Right forelimb (tissue), 1 donor: ENCODE data around the gene HIRIP3.

Experiments
- DNase-seq: peaks from one replicate; pipeline ENCODE4 v3.0.0-alpha.2; 2018

HIRIP3 gene

DNA sequence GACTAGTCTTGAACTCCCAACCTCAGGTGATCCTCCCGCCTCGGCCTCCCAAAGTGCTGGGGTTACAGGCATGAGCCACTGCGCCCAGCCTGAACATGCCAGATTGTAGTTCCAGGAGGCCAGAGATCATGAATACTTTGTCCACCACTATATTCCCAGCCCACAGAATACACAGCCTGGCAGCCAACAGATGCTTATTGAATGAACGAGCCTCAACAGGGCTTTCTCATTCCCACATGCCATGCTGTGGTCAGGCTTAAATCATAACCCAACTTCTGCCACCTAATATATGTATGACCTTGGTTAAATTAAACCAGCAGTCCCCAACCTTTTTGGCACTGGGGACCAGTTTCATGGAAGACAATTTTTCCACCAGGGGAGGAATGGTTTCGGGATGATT lies 36.7 kb downstream of the HIRIP3 start:
- DNase-seq, result no peak

DNA sequence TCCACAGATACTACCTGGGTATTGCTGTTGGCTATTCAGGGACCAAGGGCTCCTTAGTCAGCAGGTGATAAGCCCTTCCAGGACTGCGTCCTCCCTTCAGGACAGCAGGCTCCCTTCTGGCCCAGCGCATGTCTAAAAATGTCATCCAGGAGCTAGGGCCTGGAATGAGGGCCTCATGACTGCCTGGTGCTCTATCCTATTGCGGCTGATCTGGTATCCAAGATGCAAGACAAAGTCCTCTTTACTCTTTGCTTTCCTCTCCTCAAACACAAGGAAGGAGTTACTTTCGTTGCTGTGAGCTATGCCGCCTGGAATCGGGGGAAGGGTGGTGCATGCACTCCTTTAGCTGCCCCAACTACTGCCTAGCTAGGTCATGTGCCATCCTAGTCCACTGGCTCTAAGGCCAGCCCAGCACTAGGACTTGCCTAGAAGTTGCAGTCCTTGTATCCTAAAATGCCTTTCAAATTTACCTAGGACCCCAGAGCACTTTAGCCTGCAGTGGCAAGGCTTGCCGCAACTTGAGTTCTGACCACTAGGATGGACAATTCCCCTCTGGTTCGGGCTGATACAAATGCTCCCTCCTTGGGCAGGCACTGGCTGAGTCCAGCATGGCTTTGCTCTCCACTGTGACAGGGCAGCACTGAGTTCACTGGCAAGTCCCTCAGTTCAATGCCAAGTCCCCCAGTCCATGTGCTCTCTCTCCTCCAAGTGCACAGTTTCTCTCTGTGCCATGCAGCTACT lies 43.6 kb downstream of the HIRIP3 start:
- no peak for DNase-seq

DNA sequence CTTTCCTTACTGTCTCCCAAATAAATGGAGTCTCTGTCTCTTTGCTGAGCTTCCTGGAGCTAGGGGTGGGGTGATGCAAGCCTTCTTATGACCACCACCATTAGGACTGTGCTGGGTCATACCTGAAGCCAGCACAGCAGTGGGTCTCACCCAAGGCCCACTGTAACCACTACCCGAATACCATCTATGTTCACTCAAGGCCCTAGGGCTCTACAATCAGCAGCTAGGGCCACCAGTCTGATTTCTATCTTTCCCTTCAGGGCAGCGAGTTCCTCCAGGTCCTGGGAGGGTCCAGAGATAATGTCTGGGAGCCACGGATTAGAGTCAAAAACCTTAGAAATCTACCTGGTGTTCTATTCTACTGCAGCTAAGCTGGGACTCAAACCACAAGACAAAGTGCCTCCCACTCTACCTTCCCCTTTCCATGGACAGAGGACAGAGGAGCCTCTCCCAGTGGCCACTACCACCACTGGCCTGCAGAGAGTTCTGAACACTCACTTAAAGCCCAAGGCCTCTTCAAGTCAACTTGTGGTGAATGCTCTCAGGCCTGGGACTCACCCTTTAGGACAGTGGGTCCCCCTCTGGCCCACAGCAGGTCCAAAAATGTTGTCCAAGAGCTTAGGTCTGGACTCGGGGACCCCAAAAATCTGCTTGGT lies 44.5 kb downstream of the HIRIP3 start:
- DNase-seq, result no peak

DNA sequence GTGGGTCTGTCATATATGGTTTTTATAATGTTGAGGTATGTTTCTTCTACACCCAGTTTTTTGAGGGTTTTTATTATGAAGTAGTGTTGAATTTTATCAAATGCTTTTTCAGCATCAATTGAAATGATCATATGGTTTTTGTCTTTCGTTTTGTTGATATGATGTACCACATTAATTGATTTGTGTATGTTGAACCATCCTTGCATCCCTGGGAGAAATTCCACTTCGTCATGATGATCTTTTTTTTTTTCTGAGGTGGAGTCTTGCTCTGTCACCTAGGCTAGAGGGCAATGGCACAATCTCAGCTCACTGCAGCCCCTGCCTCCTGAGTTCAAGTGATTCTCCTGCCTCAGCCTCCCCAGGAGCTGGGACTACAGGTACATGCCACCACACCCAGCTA lies 47.5 kb downstream of the HIRIP3 start:
- DNase-seq, result no peak

DNA sequence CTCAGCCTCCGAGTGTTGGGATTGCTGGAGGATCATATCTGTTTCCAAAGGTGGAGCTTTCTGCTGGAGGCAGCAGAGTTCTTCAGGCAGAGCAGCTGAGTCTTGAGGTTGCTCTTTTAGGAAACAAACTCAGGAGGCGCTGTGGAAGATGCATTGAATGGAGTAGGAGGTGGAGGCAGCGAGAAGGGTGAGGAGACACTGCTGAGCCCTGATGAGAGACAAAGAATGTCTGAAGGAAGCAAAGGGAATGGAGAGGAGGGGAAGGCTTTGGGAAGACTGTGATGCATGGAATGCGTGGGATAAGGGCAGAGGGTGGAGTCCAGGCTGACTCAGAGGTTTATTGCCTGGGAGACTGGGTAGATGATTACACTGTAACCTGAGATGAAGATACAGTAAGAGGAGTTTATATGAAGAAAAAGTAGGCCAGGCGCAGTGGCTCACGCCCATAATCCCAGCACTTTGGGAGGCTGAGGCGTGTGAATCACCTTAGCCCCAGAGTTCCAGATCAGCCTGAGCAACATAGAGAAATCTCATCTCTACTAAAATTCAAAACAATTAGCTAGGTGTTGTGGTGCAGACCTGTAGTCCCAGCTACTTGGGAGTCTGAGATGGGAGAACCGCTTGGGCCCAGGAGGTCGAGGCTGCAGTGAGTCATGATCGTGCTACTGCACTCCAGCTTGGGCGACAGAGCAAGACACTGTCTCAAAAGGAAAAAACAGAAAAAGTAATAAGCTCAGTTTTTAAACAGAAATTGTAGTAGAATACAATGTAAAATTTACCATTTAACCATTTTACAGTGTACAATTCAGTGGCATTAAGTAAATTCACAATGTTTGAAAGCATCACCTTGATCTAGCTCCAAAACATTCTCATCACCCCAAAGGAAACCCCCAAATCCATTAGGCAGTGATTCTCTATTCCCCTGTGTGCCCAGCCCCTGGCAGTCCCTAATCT lies 51.3 kb downstream of the HIRIP3 start:
- no peak for DNase-seq
